ENCODE results near the gene TAS2R16.

GRCh38 chr7:122970740-122971725, 24.5 kb downstream of the TAS2R16 start:
- TF ChIP-seq POLR2A (IDR thresholded peaks at IDR 0.05; ENCODE audit: extremely low read depth, insufficient read length) (no peak), CTCF (IDR thresholded peaks at IDR 0.05; ENCODE audit: low read depth, low read length) (no peak), MYC (IDR thresholded peaks at IDR 0.05; ENCODE audit: low read depth, low read length) (no peak), MAX (IDR thresholded peaks at IDR 0.05; ENCODE audit: low read depth, low read length) (no peak)
